ENCODE data around the gene VPS41.

VPS41 gene

DNA sequence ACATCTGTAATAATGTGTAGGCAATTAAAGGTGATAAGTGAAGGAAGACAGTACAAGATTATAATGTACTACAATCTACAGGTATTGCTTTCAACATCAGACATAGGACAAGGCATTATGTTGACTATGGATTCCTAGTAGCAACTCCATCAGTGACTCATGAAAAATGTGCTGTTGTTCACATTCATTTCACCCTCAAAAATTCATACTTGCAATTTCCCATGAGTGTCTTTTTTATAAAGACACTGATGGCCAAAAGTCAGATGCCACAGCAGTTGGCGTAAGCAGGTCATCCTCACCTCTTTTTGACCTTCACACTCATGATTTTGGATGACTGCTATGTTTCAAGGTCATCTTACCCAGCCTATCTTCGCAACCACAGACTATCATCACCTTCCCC lies 177.8 kb downstream of the VPS41 start:
- no peak for DNase-seq (ENCODE audit: low read depth, low spot score)

DNA sequence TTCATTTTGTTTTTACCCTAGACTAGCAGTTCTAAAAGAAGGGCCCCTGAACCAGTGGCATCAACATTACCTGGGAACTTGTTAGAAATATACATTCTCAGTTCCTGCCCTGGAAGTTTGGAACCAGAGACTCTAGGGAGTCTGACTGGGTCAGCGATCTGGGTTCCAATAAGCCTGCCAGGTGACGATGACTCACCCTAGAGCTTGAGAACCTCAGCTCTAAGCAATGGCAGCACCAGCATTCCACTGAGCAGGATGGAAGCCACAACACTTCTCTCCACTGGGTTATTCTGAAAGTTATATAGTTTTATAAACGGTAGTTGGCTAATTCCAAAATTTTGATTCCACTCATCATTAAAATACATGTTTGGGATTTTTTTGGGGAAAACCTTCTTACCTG lies 180.8 kb downstream of the VPS41 start:
- no peak for DNase-seq (ENCODE audit: low read depth, low spot score)

DNA sequence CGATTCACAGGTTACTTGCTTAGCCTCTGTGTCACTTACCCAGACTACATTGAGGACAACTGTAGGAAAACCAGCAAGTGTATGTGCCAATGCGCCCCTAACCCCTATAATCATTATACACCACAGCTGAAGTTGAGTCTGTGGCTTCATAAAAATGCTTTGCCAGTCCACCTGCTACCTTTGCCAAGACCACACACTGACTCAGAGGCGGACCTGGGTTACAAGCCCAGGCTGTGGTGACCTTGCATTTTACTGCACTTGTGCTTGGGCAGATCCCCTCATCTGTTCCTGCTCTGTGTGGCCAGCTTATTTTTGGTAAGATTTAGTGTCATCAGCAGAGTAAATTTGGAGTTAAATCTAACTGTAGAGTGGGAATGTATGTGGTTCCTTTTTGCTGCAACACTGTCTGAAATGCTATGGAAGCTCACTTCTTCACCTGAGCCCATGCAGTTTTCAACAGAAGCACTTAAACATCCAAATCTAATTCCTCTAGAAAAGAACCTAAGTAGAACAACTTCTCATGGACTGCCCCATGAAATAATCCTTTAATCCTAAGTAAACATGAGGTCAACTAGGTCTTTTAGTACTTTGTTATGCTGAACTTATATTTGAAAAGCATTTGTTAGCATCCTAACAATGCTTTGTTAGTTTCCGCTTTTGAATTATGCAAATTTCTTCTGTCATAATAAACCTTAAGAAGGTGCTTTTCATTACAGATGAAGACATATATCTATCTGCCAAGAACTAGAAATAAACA lies 181.6 kb downstream of the VPS41 start:
- no peak for DNase-seq (ENCODE audit: low read depth, low spot score)

DNA sequence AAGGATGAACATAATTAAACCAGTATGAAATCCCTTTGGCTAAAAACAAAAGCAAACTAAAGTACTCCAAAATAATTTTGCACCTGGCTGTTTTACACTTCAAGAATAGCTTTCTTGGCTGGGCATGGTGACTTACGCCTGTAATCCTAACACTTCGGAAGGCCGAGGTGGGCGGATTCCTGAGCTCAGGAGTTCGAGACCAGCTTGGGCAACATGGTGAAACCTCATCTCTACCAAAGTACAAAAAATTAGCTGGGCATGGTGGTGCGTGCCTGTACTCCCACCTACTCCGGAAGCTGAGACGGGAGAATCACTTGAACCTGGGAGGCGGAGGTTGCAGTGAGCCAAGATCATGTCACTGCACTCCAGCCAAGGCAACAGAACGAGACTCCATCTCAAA lies 185.7 kb downstream of the VPS41 start:
- DNase-seq (ENCODE audit: low read depth, low spot score) = no peak

DNA sequence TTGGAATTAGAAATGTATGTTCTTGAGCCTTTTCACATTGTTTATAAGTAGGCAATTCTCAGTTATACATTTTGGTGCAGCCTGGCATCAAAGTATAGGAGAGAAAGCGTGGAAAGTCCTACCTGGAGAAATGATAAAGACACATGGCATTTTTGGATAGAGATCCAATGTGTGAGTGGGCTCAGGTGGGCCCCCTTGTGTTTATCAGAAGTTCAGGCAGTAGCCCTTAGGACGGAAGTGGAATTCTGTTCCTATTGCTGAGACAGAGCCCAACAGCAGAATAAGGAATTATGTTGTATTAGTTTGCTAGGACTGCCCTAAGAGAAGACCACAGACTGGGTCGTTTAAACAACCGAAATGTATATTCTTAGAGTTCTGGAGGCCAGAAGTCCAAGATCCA lies 192.6 kb downstream of the VPS41 start:
- no peak for DNase-seq (ENCODE audit: low read depth, low spot score)

DNA sequence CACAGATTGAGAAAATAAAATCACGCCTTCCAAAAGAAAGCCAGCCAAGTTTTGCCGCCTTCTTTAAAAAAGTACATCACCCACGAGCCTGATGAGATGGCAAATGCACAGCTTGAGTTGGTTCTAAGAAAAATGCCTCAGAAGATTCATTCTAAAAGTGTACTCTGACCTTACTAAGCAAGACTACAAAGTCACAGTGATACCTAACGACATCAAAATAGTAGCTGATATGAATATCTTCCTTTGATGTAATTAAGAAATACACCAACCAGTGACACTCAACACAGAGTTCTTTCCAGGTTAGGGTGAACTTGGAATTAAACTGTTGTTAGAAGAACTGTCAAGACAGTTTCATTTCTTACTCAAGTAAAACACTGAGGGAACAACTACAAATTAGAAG lies 199.9 kb downstream of the VPS41 start:
- DNase-seq (ENCODE audit: low read depth, low spot score) = no peak

DNA sequence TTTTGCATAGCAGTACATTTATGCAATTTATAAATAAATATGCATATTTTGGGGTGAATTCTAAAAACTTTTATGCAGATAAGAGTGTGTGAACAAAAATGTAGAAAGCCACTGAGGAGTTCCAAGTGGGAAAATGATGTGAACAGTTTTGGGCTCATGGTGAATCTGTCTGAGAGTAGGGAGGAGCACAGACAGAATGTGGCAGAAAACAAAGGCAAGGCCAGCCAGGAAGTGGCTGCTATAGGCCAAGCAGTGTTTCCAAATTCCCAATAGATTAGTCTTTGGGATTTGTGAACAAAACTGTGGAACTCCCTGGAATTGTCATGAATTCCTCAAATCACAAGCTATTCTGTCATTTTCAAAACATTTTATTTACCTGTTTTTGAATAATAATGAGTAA lies 204.2 kb downstream of the VPS41 start:
- DNase-seq (ENCODE audit: low read depth, low spot score) = no peak

DNA sequence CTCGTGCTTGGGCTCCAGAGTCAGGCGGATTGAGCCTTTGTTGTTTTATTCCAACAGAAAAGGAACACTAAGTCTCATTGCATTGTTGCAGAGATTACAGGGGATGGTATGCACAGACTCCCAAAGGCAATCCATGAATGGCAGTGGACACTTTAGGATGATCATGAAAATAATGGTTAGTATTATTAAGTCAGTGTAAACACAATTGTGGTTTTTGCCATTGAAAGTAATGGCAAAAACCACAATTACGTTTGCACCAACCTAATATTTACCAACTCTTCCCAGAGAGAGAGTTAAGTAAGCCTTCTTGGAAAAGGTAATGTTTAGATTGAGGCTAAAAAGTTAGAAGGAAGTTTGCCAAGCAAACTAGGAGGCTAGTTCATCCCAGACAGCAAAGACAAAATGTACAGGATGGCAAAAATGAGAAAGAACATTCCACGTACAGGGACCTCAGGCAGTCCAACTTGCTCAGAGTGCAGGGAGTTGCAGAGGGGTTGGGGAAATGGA lies 204.9 kb downstream of the VPS41 start:
- DNase-seq (ENCODE audit: low read depth, low spot score) = no peak

DNA sequence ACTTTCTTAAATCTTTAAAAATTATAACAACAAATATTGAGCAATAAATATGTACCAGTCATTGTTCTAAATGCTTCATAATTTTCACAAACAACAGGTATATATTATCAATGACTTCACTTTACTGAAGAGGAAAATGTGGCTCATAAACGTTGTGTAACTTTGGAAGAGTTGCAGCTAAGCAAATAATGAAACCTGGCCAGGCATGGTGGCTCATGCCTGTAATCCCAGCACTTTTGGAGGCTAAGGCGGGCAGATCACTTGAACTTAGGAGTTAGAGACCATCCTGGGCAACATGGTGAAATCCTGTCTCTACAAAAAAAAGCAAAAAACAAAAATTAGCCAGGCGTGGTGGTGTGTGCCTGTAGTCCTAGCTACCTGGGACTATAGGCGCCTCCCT lies 205.9 kb downstream of the VPS41 start:
- no peak for DNase-seq (ENCODE audit: low read depth, low spot score)

DNA sequence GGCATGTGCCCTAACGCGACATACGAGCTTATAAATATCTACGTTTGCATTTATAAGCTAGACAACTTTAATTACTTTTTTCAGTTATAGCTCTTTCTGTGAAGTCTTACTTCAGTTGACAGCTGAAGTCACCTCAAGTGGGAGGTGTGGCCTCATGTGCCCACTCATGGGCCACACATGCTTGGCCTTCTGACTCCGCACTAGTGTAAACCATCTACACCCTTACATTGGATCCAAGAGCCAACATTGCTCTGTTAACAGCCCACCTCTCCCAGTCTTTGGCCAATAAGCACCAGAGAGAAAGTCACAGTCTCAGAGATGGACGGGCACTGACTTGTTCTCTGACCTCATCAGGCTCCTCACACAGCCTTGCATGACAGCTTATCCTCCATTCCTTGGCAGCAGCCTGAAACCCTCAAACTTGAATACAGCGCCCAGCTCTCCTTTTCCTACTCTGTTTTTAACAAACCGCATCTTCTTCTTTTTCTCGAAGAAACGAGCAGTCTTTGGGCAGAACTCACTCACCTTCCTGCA lies 206.9 kb downstream of the VPS41 start:
- DNase-seq (ENCODE audit: low read depth, low spot score) = no peak

DNA sequence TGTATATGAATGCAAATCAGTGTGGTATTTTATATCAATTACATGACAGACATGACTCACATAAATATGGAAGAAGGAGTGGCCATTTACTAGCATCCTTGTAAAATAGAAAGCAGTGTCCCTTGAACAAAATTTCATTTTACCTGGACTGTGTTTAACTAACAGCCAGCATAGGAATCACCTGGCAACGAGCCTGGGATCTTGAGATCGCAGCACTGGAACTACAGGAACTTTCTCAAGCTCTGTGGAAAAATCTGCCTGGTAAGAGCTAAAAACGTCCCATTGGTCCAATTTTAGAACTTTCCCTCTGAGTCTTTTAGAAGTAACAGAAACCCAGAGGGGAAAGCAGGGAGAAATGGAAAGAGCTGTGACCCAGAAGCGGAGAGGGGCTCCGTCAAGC lies 208.9 kb downstream of the VPS41 start:
- no peak for DNase-seq (ENCODE audit: low read depth, low spot score)

DNA sequence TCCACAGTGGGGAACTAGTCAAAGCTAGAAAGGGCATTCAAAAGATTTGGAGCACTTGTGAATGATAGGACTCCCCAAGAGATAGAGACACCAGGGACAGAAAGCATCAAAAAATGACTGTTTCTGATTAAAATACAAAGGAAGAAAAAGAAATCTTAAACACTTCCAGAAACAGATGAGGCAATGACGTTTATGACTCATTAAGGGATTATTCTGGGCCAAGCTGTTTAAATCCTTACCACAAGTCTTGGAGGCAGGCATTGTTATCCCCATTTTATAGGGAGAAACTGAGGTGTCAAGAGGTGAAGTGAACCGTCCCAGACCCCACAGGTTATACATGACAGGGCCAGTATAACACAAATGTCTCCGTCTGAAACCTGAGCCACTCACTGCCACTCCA lies 209.5 kb downstream of the VPS41 start:
- no peak for DNase-seq (ENCODE audit: low read depth, low spot score)

DNA sequence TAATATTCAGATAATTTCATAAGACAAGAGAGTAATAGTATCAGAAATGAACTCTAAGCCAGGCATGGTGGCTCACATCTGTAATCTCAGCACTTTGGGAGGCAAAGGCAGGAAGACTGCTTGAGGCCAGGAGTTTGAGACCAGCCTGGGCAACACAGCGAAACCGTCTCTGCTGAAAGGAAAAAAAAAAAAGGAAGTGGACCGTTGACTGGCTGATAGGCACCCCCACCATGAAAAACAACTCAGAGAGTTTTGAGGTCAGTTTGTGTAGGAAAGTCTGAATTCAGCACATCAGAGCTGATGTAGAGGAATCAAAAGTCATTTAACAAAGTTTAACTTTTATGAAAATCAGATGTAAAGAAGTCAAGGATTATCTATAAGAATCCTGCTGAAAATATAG lies 214.7 kb downstream of the VPS41 start:
- no peak for DNase-seq (ENCODE audit: low read depth, low spot score)

DNA sequence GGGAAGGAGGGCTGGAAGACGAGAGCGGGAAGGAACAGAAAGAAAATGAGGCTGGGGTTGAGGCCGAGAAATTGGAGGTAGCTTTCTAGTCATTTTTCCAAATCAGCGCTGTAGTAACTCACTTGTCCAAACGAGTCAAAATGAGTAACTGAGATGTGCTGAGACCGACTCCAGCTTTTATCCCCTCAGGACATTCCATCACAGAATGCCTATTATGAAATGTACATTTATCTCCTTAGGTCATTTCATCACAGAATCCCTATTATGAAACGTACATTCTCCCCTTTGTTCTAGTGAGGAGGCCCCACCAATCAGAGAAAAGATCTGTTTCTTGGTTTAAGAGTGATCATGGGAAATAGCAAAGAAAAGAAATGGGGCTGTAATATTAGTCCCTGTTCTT lies 222.1 kb downstream of the VPS41 start:
- DNase-seq (ENCODE audit: low read depth, low spot score) = no peak

DNA sequence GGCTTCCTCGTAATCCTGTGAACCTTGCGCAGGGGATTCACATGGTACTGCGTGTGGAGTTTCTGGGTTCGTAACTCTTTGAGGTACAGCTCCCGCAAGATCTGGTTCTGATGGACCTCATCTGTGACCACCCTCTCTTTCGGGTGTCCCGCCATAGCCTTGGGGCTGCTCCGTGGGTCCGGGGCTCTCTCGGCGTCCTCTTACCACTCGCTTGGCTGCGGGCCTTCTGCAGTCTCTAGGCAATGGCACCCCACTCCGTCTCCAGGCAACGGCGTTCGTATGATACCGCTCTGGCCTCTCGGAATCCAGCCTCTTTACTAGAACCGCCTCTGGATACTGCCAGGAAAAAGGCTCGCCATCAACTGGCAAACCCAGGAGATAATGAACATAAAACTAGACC lies 223.1 kb downstream of the VPS41 start:
- DNase-seq (ENCODE audit: low read depth, low spot score) = no peak

DNA sequence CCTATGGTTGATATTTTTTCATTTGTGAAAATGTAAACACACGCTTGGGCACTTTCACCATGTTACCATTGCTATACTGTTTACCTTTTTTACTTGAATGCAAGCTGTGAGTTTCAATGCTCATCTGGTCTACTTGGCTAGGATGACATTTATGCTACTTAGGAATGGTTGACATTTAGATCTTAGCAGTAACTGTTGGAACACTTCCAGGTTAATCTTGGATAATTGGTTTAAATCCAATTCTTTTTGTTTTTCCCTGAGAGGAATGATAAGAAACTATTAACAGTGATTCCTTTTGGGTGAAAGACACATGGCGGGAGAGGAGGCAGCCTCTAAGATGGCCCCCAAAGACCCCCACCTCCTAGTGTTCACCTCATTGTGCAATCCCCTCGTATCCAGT lies 226.4 kb downstream of the VPS41 start:
- no peak for DNase-seq (ENCODE audit: low read depth, low spot score)

DNA sequence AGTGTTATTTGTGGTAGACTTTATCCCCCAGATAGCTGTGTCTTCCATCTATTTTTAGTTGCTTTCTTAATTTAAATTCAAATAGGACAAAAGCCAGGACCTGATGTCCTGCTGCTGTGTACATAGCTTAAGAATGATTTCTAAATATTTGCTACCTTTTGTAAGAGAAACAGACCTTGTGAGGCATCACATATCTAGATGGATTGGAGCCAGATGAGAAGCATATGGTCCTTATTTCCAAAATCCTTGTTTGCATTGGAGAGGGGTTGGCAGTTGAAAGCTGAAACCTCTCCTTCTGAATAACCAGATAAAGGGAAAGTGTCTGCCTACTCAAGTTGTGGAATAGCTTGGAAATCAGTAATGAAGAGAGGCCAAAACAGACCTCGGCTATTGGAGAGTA lies 227.1 kb downstream of the VPS41 start:
- DNase-seq (ENCODE audit: low read depth, low spot score) = no peak

DNA sequence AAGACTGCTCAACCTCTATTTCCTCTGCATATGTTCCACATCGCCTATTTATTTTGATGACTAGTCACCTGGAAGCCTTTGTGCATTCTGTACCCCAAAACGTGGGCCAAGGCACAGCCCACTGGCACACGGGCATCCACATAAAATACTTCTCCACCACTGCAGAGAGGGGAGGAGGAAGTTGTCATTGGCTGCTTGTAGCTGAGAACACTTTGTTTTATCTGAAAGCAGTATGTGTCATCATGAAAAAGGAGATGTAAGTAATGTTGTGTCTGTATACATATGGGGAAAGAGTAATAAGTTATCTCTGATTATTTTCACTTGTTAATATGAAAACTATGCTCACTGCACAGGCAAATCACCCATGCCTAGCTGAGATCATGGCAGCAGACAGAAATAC lies 229.6 kb downstream of the VPS41 start:
- no peak for DNase-seq (ENCODE audit: low read depth, low spot score)

DNA sequence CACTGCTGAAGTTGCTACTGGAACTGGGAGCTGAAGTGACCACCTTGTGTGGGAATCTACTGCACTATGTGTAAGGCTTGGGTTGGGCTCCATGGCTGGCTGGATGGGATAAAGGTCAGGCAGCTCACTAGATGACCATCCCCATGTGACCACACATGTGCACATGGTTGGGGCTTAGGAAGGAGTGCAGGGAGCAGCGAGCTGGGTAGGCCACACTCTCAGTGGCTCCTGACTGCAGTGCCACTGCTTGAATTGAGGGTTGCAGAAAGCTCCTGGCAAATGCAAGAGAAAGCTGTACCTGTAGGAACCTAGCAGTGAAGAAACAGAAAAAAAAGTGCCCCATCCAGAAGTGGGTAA lies 230.3 kb downstream of the VPS41 start:
- DNase-seq (ENCODE audit: low read depth, low spot score) = no peak

DNA sequence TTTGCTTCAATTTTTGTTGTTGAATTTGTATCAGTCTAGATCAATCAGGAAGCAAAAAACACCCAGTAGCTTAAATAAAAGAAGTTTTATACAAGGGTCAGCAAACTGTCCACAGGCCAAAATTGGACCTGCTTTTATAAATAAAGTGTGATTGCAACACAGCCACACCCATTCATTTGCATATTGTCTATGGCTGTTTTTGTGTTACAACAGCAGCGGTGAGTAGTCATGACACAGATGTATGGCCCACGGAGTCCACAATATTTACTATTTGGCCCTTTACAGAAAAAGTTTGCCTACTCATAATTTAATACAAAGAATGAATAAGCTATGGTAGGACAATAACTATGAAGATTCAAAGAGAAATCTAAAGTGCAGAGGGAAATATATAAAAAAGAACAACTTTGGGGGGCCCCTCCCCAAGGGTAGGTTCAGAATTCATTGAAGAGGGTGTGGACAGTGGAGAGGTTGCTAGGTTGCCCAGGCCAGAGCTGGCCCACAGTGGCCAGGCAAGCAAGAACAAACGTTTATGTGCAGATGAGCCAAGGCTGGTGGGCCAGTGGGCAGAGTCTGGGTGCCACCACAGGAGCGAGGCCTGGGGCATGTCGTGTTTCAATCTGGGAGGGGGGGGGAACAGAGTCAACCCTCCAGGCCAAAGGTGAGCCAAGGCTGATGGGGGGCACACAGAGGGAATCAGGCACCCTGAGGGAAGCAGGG lies 230.9 kb downstream of the VPS41 start:
- DNase-seq (ENCODE audit: low read depth, low spot score) = no peak

DNA sequence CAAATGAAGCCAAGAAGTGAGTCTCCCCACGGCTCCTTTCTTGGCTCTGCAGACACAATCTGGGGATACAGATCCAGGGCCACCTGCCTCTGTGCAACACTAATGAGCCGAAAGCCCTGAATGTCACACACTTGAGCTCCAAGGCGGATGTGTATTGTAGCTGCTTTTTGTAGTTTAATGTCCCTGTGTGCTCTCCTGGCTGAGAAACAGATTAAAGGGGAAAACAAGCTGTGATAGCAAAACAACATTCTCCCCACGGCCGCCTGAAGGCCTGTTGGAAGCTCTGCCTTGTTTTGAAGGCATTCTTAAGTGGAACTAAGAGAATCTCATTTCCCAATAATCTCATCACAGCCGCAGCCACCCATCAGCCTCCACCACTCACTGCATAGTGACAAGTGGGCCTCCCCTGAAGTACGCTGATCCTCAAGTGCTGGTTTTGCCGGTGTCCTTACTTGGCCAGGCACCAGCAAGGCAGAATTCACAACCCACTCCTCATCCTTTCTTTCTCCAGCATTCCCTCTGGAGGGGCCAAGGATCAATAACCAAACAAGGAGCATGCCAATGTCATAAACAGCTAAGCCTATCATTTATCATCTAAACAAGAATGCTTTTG lies 233.4 kb downstream of the VPS41 start:
- no peak for DNase-seq (ENCODE audit: low read depth, low spot score)

DNA sequence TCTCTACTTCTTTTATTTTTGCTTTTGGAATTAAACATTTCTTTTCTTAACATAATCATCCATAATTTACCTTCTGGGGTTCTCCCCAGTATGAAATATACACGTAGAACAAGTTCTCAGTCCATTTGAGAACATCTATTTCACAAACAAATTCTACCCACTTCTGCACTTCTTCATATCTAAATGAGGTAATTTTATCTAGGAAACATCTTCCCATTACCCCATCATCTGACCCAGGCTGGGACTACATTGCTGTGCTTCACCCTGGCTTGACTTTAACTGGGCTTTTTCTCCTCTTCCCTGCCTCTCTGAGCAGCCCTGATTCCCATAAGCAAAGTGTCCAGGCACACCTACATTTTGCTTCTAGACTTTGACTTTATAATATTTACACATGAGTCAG lies 234.5 kb downstream of the VPS41 start:
- no peak for DNase-seq (ENCODE audit: low read depth, low spot score)

DNA sequence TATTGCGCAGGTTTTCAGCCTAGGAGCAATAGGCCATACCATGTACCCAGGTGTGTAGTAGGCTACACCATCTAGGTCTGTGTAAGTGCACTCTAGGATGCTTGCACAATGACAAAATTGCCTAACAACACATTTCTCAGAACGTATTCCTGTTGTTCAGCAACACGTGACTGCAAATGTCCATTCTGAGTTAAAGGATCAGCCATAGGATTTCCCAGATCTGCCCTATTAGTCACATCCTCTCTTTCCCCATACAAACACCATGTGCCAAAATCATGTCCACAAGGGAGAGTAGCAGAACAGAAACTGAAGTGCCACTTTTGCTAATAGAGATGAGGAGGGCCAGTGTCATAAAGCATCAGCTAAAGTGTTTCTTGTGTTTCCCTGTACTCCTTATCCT lies 235.2 kb downstream of the VPS41 start:
- no peak for DNase-seq (ENCODE audit: low read depth, low spot score)

All from iPS DF 19.7 (cell line).